ENCODE measurements around the gene CAGE1. TPM values are rescaled to one million over a fixed set of nuclear protein-coding genes. Genes with fewer than 3 reads are reported as not detected.
A peak's percentile ranks its signal among the peaks of the same experiment; 100 is the strongest.

Gene CAGE1
- total RNA-seq (2013; cell fraction: nucleolus; rRNA removed): 0.27 and 0.37 TPM in 2 replicates
- total RNA-seq (2014; rRNA removed) (0.11 TPM in 2 replicates), total RNA-seq (2014; rRNA removed; fragmentation: Illumina TruSeq; extraction: Trizol) (0.09 TPM in 2 replicates), total RNA-seq (2021) (0.08 and 0.21 TPM in 2 replicates), polyA plus RNA-seq (2011; rRNA removed) (not detected in 2 replicates), polyA plus RNA-seq (2014; fragmentation: Illumina TruSeq; extraction: Trizol) (not detected in 2 replicates), polyA plus RNA-seq (2014; fragmentation: Nextera tagmentation; extraction: Ambion mirVana) (under 1 TPM in 1 of 2 experiments, not detected in 1; 0.05 TPM), polyA plus RNA-seq (2014; rRNA removed) (0.03 and 0.06 TPM in 2 replicates), polyA plus RNA-seq (2016; fragmentation: Nextera tagmentation; extraction: Ambion mirVana) (under 1 TPM; 0.08 to 0.42 TPM), polyA minus RNA-seq (2011; rRNA and poly(A)+ RNA removed) (0.26 and 0.29 TPM in 2 replicates), Bru-seq, nascent RNA (percentile 28 among the genes with signal in this experiment), BruChase-seq, experiment 1, labeled RNA remaining after a 6-hour chase (percentile 10 among the genes with signal in this experiment), BruChase-seq, experiment 2, labeled RNA remaining after a 2-hour chase (percentile 14 among the genes with signal in this experiment)
- polyA plus RNA-seq (2011; ENCODE audit: low read depth): not detected
- 0.03 TPM in 1 of 2 replicates, not detected in the other for polyA plus RNA-seq (2011; cell fraction: cytosol; rRNA removed)
- 0.04 and 0.10 TPM in 2 replicates for polyA plus RNA-seq (2011; cell fraction: nucleus; rRNA removed)
- polyA plus RNA-seq (2012): 0.14 TPM in 1 of 2 replicates, not detected in the other
- 0.40 TPM in 1 of 2 replicates, not detected in the other for polyA minus RNA-seq (2011; cell fraction: cytosol; rRNA and poly(A)+ RNA removed)
- polyA minus RNA-seq (2011; cell fraction: nucleus; rRNA and poly(A)+ RNA removed): 2.3 and 2.5 TPM in 2 replicates
- long read RNA-seq, experiment 1: 0 reads
- long read RNA-seq, experiment 2, partial matches to known transcripts: 0 of 1 reads
- long read RNA-seq, experiment 2, other reads (novel, unspliced or antisense): 1 of 1 reads

DNA sequence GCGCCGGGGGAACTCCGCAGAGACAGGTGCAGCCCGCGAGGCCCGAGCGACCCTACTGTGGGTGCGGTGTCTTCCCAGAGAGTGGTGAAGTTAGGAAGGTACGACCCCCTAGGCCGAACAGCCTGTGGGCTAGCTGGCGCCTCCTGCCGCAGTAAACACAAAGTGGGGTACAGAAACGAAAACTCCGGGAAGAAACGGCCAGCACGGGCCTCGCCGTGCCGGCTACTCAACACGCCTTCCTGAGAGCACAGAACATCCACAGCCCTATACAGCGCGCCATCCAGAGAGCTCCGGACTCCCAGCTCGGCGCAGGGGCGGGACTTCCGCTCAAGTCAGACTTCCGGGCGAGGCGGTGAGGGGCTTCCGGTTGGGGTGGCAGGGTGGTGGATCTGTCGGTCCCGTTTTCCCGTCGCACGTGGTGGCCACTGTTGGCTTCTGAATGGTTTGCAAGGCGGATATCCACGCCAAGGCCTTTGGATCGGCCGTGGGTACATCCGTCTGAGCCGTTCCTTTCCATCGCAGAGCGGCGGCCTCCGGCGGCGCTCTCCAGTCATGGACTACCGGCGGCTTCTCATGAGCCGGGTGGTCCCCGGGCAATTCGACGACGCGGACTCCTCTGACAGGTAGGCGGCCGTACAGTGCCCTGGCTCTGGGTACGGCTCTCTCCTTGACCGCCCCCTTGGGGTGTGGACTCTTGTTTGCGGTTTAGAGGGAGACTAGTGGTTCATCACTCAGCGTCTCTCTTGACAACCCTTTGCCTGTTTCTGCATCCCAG lies at the start of gene CAGE1, which contains the start of gene RIOK1:
TSS of gene CAGE1 (minus strand) at position 292 of the 775 bp plus-strand sequence. CDS start 2,569 bp downstream, outside the sequence.
TSS of gene RIOK1 (plus strand) at position 358 of the 775 bp plus-strand sequence. CDS start at position 553, 195 bp downstream.
- FAIRE-seq (peak; percentile 95), ATAC-seq (peak; percentile 96), DNase-seq (ENCODE audit: low read depth, low spot score) (peak; percentile 74)
- H3K4me2 ChIP-seq (ENCODE audit: control insufficient read depth, insufficient read depth): peak within 1 kb of the TSS; percentile 88
- H3K9me3 ChIP-seq (replicated peaks; ENCODE audit: control insufficient read depth, insufficient read depth, low read length): no peaks in the 10 kb centered on the region
- H3K79me2 ChIP-seq (ENCODE audit: control insufficient read depth, insufficient read depth, low read length): peaks cover 41% of the 10 kb centered on the region
- H3K27ac ChIP-seq (ENCODE audit: control insufficient read depth, insufficient read depth): peak within 1 kb of the TSS; percentile 89
- H3K36me3 ChIP-seq (ENCODE audit: control insufficient read depth in 2 of 2, insufficient read depth in 2 of 2, low read length in 1 of 2): peaks cover 0 to 2% of the 10 kb centered on the region in 2 experiments; a peak in 2 of 4 replicates
- H4K20me1 ChIP-seq (ENCODE audit: control insufficient read depth, insufficient read depth): no peaks in the 10 kb centered on the region
- H3K27me3 ChIP-seq (replicated peaks in 1 of 2; ENCODE audit: control insufficient read depth in 2 of 2, insufficient read depth in 2 of 2, low read length in 1 of 2): no peaks in the 10 kb centered on the region
- peak within 1 kb of the TSS; percentile 89 for H3K4me3 ChIP-seq
- intact Hi-C loops (cut with micrococcal nuclease; ENCODE audit: unreplicated experiment) (loop anchor here (1.0 to 10.0 kb wide), 3 partner anchors 76 to 205 kb away; partner anchors contain the start of genes SNRNP48 and SSR1), in situ Hi-C loops (cut with MboI) (no loop called here)
- no peaks in the 10 kb centered on the region; the same call in 1 of the 2 replicates for H3K4me1 ChIP-seq (ENCODE audit: control insufficient read depth, insufficient read depth, low read length)
- ChIA-PET POLR2A (interaction anchor here (0.5 to 1.7 kb wide), 10 partner anchors 11 to 200 kb away, joined by 3 to 6 read pairs (median 4); partner anchors contain the start of genes SNRNP48 and SSR1), SMC1A (ENCODE audit: uncharacterized antibody, unreplicated experiment) (interaction anchor here (0.8 to 5.6 kb wide), 11 partner anchors 12 to 713 kb away, joined by 3 to 41 read pairs (median 3); partner anchors contain the start of genes SNRNP48 and SSR1), CTCF (interaction anchor here (1.2 to 6.0 kb wide), 3 partner anchors 58 to 713 kb away, joined by 4 to 67 read pairs (median 4); no protein-coding TSS in a partner anchor), RAD21 (ENCODE audit: unreplicated experiment) (interaction anchor here (0.5 to 1.9 kb wide), 6 partner anchors 65 to 200 kb away, joined by 3 to 14 read pairs (median 6); partner anchors contain the start of genes SNRNP48 and SSR1)
- no TSS peak for BruUV-seq (replicated peaks)
- H3K9ac ChIP-seq (ENCODE audit: control insufficient read depth, insufficient read depth, low read length): peak within 1 kb of the TSS; percentile 91
- WGBS (ENCODE audit: insufficient coverage, insufficient replicate concordance, low lambda C conversion rate, missing lambda C conversion rate): under 1% methylated on average over 62 of the region's 62 CpGs
- peak within 1 kb of the TSS; percentile 96 for H2AFZ ChIP-seq (ENCODE audit: control insufficient read depth, low read depth, low read length)
- TF ChIP-seq CBX5 (IDR thresholded peaks at IDR 0.05; ENCODE audit: low read depth) (peak; percentile 80; the same call in 1 of the 2 replicates), MYB (IDR thresholded peaks at IDR 0.05; ENCODE audit: borderline replicate concordance, low read depth, low read length) (no peak), POU2F2 (IDR thresholded peaks at IDR 0.05; ENCODE audit: borderline replicate concordance, low read depth, low read length) (peak; percentile 68; the same call in 2 of the 3 replicates), ZZZ3 (IDR thresholded peaks at IDR 0.05; ENCODE audit: control insufficient read depth, insufficient read length, low read depth) (no peak), NR2C1 (IDR thresholded peaks at IDR 0.05) (no peak), ZNF274 (IDR thresholded peaks at IDR 0.05; ENCODE audit: insufficient read depth, insufficient read length) (no peak), WRNIP1 (IDR thresholded peaks at IDR 0.05; ENCODE audit: borderline replicate concordance, low read depth, low read length) (no peak), NBN (IDR thresholded peaks at IDR 0.05) (peak; percentile 90), CREM (IDR thresholded peaks at IDR 0.05; ENCODE audit: low read depth) (peak; percentile 86), KDM1A (IDR thresholded peaks at IDR 0.05; ENCODE audit: borderline replicate concordance) (no peak), FOXM1 (IDR thresholded peaks at IDR 0.05; ENCODE audit: low read depth, low read length) (no peak), MTA2 (IDR thresholded peaks at IDR 0.05; ENCODE audit: low read depth) (peak; percentile 55), RBBP5 (conservative IDR thresholded peaks at IDR 0.05) (no peak)
- TF ChIP-seq, protein P1, sequence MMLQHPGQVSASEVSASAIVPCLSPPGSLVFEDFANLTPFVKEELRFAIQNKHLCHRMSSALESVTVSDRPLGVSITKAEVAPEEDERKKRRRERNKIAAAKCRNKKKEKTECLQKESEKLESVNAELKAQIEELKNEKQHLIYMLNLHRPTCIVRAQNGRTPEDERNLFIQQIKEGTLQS (IDR thresholded peaks at IDR 0.05; ENCODE audit: borderline replicate concordance, extremely low read depth, low read depth, low read length): 0 out of 2 replicates have a peak, but pooled peaks have one; percentile 11
- TF ChIP-seq, protein P2, sequence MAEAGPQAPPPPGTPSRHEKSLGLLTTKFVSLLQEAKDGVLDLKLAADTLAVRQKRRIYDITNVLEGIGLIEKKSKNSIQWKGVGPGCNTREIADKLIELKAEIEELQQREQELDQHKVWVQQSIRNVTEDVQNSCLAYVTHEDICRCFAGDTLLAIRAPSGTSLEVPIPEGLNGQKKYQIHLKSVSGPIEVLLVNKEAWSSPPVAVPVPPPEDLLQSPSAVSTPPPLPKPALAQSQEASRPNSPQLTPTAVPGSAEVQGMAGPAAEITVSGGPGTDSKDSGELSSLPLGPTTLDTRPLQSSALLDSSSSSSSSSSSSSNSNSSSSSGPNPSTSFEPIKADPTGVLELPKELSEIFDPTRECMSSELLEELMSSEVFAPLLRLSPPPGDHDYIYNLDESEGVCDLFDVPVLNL (IDR thresholded peaks at IDR 0.05; ENCODE audit: low read depth, low read length): 0 out of 2 replicates have a peak, but pooled peaks have one; percentile 32

Data from GM12878 (cell line).